Upper lobe of left lung (tissue), 6 donors: ENCODE results near the gene EBF4. TPM values are rescaled to one million over a fixed set of nuclear protein-coding genes. Genes with fewer than 3 reads are reported as not detected.

Experiments
- ATAC-seq, 2 donors: fragments of 200-7000 bp; cut with Tn5 transposase; one replicate each; pipeline ENCODE4 v1.9.1; 2022; ENCODE audit warnings: mild to moderate bottlenecking in 2 of 2, moderate library complexity in 2 of 2; ENCODE audit not compliant: low FRiP score in 2 of 2
- DNase-seq, 2 donors: peaks; one replicate each; pipeline ENCODE4 v3.0.0-alpha.2; 2019 to 2020
- H3K27ac ChIP-seq, 4 donors: fragments of 200-600 bp; sonication (generic); one replicate each; pipeline ENCODE4 v1.5.1; 2016 to 2019
- H3K27me3 ChIP-seq, 4 donors: fragments of 200-600 bp; sonication (generic); one replicate each; pipeline ENCODE4 v1.5.1; 2017 to 2019
- H3K36me3 ChIP-seq, 4 donors: fragments of 200-600 bp; sonication (generic); one replicate each; pipeline ENCODE4 v1.5.1; 2016 to 2019
- H3K4me1 ChIP-seq, 4 donors: fragments of 200-600 bp; sonication (generic); one replicate each; pipeline ENCODE4 v1.5.1; 2018 to 2019
- H3K4me3 ChIP-seq, 4 donors: fragments of 200-600 bp; sonication (generic); one replicate each; pipeline ENCODE4 v1.5.1; 2017 to 2019; ENCODE audit warnings: mild to moderate bottlenecking in 2 of 4, moderate library complexity in 1 of 4
- H3K9me3 ChIP-seq, 4 donors: fragments of 200-600 bp; sonication (generic); one replicate each; pipeline ENCODE4 v1.5.1; 2018 to 2019
- EP300 ChIP-seq, 4 donors: sonication (generic); formaldehyde crosslinking; IDR thresholded peaks; one replicate each; pipeline ENCODE4 v1.5.1; 2017; ENCODE audit warnings: antibody characterized with exemption in 4 of 4, control low read depth in 2 of 4
- POLR2A ChIP-seq, 4 donors: fragments of 450-650 bp; IDR thresholded peaks; one replicate each; pipeline ENCODE4 v1.5.1; 2016 to 2017; ENCODE audit warnings: antibody characterized with exemption in 4 of 4, mild to moderate bottlenecking in 2 of 4
- POLR2AphosphoS5 ChIP-seq, 2 donors: sonication (generic); formaldehyde crosslinking; IDR thresholded peaks; one replicate each; pipeline ENCODE4 v1.5.1; 2017; ENCODE audit warnings: antibody characterized with exemption in 2 of 2
- WGBS, 2 donors: methylation state at CpG; one replicate each; pipeline ENCODE4 v1.1.5; 2017 to 2018; 5-methylcytosine and 5-hydroxymethylcytosine counted together
- total RNA-seq, 6 donors: library from RNA; depleted of rRNA in 4 of 6; stranded (reverse); fragments of >200 nt in 4 of 6; gene quantifications; one replicate each; pipeline versions ENCODE4 v1.1.0 to v1.2.1, GENCODE V29; 2016 to 2021
- TF ChIP-seq, protein P1 (sequence below), 6 experiments: fragments of 450-650 bp in 4 of 6; fragments of 200-600 bp in 2 of 6; sonication (generic) in 2 of 6; IDR thresholded peaks; one replicate each; pipeline ENCODE4 v1.5.1; 2016 to 2019; ENCODE audit warnings: antibody characterized with exemption in 6 of 6
- donor health status: DM: no; HTN: no; CAD: no; lungs with moderate emphysema.
- donor health status: DM: no; HTN: yes; CAD: no; lungs with severe emphysema.

EBF4 gene
- total RNA-seq, 6 donors from 2014 or later: 7.8 to 23.7 (median 12.9) TPM

DNA sequence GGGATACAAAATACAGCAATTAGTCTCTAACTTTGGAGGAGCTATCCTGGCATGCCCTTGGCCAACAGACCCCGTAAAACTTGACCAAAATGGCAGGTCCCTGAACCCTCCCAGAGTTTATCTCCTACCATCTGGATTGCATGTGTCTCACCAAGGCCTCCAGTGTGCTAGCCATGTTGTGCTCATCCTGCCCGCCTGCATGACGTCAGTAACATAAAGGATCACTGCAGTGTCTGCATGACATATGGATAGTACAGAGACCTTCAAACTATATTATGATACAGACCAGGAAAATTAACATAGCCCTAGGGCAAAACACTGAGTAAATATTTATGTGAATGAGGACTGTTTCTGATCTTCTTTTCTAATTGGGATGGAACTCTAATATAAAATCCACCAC is 82.6 kb downstream of the EBF4 start:
- WGBS, 2 donors: 84 to 88% methylated on average over 2 to 3 of the region's 3 CpGs
- no peaks in the 10 kb centered on the region for H3K4me1 ChIP-seq
- no peak for TF ChIP-seq POLR2A (IDR thresholded peaks at IDR 0.05)
- TF ChIP-seq EP300 (IDR thresholded peaks at IDR 0.05): no peak
- no peak for TF ChIP-seq POLR2AphosphoS5 (IDR thresholded peaks at IDR 0.05)
- TF ChIP-seq, protein P1, sequence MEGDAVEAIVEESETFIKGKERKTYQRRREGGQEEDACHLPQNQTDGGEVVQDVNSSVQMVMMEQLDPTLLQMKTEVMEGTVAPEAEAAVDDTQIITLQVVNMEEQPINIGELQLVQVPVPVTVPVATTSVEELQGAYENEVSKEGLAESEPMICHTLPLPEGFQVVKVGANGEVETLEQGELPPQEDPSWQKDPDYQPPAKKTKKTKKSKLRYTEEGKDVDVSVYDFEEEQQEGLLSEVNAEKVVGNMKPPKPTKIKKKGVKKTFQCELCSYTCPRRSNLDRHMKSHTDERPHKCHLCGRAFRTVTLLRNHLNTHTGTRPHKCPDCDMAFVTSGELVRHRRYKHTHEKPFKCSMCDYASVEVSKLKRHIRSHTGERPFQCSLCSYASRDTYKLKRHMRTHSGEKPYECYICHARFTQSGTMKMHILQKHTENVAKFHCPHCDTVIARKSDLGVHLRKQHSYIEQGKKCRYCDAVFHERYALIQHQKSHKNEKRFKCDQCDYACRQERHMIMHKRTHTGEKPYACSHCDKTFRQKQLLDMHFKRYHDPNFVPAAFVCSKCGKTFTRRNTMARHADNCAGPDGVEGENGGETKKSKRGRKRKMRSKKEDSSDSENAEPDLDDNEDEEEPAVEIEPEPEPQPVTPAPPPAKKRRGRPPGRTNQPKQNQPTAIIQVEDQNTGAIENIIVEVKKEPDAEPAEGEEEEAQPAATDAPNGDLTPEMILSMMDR (IDR thresholded peaks at IDR 0.05): no peak
- no peak for DNase-seq
- H3K27me3 ChIP-seq: no peaks in the 10 kb centered on the region
- H3K4me3 ChIP-seq: no peak overlapping the region
- no peak overlapping the region for H3K27ac ChIP-seq
- no peak for ATAC-seq
- no peaks in the 10 kb centered on the region for H3K36me3 ChIP-seq
- H3K9me3 ChIP-seq: no peaks in the 10 kb centered on the region

DNA sequence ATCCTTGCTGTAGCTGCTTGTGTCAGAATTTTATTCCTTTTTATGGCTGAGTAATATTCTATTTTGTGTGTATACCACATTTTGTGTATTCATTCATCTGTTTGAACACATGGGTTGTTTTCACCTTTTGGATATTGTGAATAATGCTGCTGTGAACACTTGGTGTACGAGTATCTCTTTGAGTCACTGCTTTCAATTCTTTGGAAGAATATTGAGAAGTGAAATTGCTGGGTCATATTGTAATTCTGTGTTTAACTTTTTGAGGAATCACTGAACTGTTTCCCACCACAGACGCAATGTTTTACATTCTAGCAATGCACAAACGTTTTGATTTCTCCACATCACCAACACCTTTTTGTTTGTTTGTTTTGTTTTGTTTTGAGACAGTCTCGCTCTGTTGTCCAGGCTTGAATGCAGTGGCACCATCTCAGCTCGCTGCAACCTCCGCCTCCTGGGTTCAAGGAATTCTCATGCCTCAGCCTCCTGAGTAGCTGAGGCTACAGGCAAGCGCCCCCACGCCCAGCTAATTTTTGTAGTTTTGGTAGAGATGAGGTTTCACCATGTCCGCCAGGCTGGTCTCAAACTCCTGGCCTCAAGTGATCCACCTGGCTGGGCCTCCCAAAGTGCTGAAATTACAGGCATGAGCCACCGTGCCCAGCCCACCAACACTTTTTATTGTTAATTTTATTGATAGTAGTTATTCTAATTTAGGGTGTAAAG is 86.2 kb downstream of the EBF4 start:
- H3K36me3 ChIP-seq: no peaks in the 10 kb centered on the region
- 83 to 84% methylated on average over 10 of the region's 10 CpGs for WGBS, 2 donors
- no peak overlapping the region for H3K27ac ChIP-seq
- H3K9me3 ChIP-seq: no peaks in the 10 kb centered on the region
- H3K4me3 ChIP-seq: no peak overlapping the region
- ATAC-seq (no peak), DNase-seq (no peak)
- no peaks in the 10 kb centered on the region for H3K4me1 ChIP-seq
- TF ChIP-seq POLR2AphosphoS5 (IDR thresholded peaks at IDR 0.05) (no peak), POLR2A (IDR thresholded peaks at IDR 0.05) (no peak), EP300 (IDR thresholded peaks at IDR 0.05) (no peak)
- TF ChIP-seq, protein P1 (IDR thresholded peaks at IDR 0.05): no peak
- H3K27me3 ChIP-seq: no peaks in the 10 kb centered on the region

DNA sequence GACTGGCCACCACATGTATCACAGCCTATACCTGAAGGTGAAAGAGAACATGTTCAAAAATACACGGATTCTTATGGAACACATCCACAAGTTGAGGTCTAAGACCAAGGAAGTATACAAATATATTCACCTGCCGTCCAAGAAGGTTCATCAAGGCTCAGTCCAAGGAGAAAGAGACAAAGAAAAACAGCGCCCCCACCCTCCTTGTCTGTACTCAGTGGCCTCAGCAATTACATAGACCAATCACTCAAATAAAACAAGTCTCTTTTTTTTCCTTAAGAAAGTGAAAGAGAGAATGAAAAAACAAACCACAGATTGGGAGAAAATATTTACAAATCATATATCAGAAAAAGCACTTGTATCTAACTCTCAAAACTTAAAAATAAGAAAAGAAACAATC is 88.4 kb downstream of the EBF4 start:
- H3K27me3 ChIP-seq: no peaks in the 10 kb centered on the region
- H3K4me3 ChIP-seq: no peak overlapping the region
- WGBS, 2 donors: 36 to 46% methylated on average over 3 of the region's 3 CpGs
- no peaks in the 10 kb centered on the region for H3K4me1 ChIP-seq
- ATAC-seq (no peak), DNase-seq (no peak)
- TF ChIP-seq, protein P1 (IDR thresholded peaks at IDR 0.05): no peak
- TF ChIP-seq POLR2AphosphoS5 (IDR thresholded peaks at IDR 0.05): no peak
- no peak for TF ChIP-seq POLR2A (IDR thresholded peaks at IDR 0.05)
- no peak for TF ChIP-seq EP300 (IDR thresholded peaks at IDR 0.05)
- H3K36me3 ChIP-seq: no peaks in the 10 kb centered on the region
- H3K27ac ChIP-seq: no peak overlapping the region
- no peaks in the 10 kb centered on the region for H3K9me3 ChIP-seq

DNA sequence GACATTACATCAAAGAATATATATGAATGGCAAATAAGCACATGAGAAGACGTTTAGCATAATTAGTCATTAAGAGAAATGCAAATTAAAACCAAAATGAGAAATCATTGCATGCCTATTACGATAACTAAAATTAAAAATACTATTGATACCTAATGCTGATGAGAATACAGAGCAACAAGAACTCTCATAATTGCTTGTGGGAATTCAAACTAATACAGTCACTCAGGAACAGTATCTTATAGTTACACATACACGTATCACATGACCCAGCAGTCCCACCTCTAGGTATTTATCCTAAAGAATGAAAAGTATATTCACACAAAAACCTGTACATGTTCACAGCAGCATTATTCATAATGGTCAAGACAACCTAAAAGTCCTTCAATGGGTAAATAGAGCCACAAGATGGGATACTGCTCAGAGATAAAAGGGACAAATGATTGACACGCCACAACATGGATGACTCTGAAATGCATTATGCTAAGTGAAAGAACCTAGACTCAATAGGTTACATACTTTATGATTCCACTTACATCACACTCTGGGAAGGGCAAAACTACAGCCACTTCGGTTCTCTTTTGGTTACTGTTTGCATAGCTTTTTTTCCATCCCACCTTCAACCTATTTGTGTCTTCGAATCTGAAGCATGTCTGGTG is 91.5 kb downstream of the EBF4 start:
- no peaks in the 10 kb centered on the region for H3K9me3 ChIP-seq
- H3K4me3 ChIP-seq: no peak overlapping the region
- no peak overlapping the region for H3K27ac ChIP-seq
- H3K36me3 ChIP-seq: no peaks in the 10 kb centered on the region
- DNase-seq (no peak), ATAC-seq (no peak)
- H3K4me1 ChIP-seq: no peaks in the 10 kb centered on the region
- 80 to 85% methylated on average over 6 of the region's 6 CpGs for WGBS, 2 donors
- TF ChIP-seq EP300 (IDR thresholded peaks at IDR 0.05) (no peak), POLR2AphosphoS5 (IDR thresholded peaks at IDR 0.05) (no peak), POLR2A (IDR thresholded peaks at IDR 0.05) (no peak)
- TF ChIP-seq, protein P1 (IDR thresholded peaks at IDR 0.05): no peak
- no peaks in the 10 kb centered on the region for H3K27me3 ChIP-seq
